GM23338 (cell line): Measurements from ENCODE around the gene ID2. TPM values are rescaled to one million over a fixed set of nuclear protein-coding genes. Genes with fewer than 3 reads are reported as not detected.

Experiments used
- ATAC-seq: fragments of 200-7000 bp; cut with Tn5 transposase; 3 replicates; pipeline ENCODE4 v1.9.1; 2020
- DNase-seq: peaks from one replicate; pipeline ENCODE4 v3.0.0-alpha.2; 2015; ENCODE audit warnings: low spot score
- H2AFZ ChIP-seq: fragments of 200-600 bp; sonication (generic); 2 replicates; pipeline ENCODE4 v1.8.0; 2016; ENCODE audit warnings: antibody characterized with exemption, mild to moderate bottlenecking, moderate library complexity
- H3F3A ChIP-seq: fragments of 200-600 bp; sonication (generic); replicated peaks from 2 replicates; pipeline ENCODE4 v1.8.0; 2017; ENCODE audit warnings: antibody characterized with exemption, mixed run types, low read depth
- H3K27ac ChIP-seq: fragments of 200-600 bp; sonication (generic); 2 replicates; pipeline ENCODE4 v1.6.1; 2016; ENCODE audit warnings: low read depth
- H3K27me3 ChIP-seq: fragments of 200-600 bp; sonication (generic); 2 replicates; pipeline ENCODE4 v1.8.0; 2016; ENCODE audit warnings: mild to moderate bottlenecking, mixed run types, moderate library complexity; ENCODE audit not compliant: insufficient read depth
- H3K36me3 ChIP-seq: fragments of 200-600 bp; sonication (generic); 2 replicates; pipeline ENCODE4 v1.8.0; 2016; ENCODE audit warnings: mild to moderate bottlenecking; ENCODE audit not compliant: insufficient read depth
- H3K4me1 ChIP-seq: fragments of 200-600 bp; sonication (generic); 2 replicates; pipeline ENCODE4 v1.8.0; 2016; ENCODE audit warnings: mild to moderate bottlenecking, moderate library complexity; ENCODE audit not compliant: insufficient read depth
- H3K4me2 ChIP-seq: fragments of 200-600 bp; sonication (generic); 2 replicates; pipeline ENCODE4 v1.7.1; 2017; ENCODE audit warnings: mixed run types
- H3K4me3 ChIP-seq: fragments of 200-600 bp; sonication (generic); 2 replicates; pipeline ENCODE4 v1.6.1; 2016; ENCODE audit warnings: mixed run types
- H3K79me2 ChIP-seq: fragments of 200-600 bp; sonication (generic); replicated peaks from 2 replicates; pipeline ENCODE4 v1.8.0; 2017; ENCODE audit warnings: mild to moderate bottlenecking; ENCODE audit not compliant: insufficient read depth
- H3K9me2 ChIP-seq: fragments of 200-600 bp; sonication (generic); 2 replicates; pipeline ENCODE4 v1.8.0; 2017; ENCODE audit not compliant: insufficient read depth
- H4K20me1 ChIP-seq: fragments of 200-600 bp; sonication (generic); replicated peaks from 2 replicates; pipeline ENCODE4 v1.8.0; 2017; ENCODE audit warnings: mild to moderate bottlenecking; ENCODE audit not compliant: insufficient read depth
- H3K27ac Mint-ChIP-seq: 2 replicates; pipeline ENCODE4 v1.8.0; 2020; ENCODE audit warnings: inconsistent platforms, mild to moderate bottlenecking, moderate library complexity, mixed read lengths
- H3K27me3 Mint-ChIP-seq: 3 replicates; pipeline ENCODE4 v1.8.0; 2022; ENCODE audit warnings: low read depth, mild to moderate bottlenecking, moderate library complexity, mixed read lengths, inconsistent platforms; ENCODE audit not compliant: insufficient read depth, poor library complexity
- H3K36me3 Mint-ChIP-seq: 3 replicates; pipeline ENCODE4 v1.8.0; 2021; ENCODE audit warnings: low read depth, mild to moderate bottlenecking, inconsistent platforms, moderate library complexity, mixed read lengths
- H3K4me1 Mint-ChIP-seq: 3 replicates; pipeline ENCODE4 v1.8.0; 2020; ENCODE audit warnings: mild to moderate bottlenecking, inconsistent platforms, mixed read lengths
- H3K4me3 Mint-ChIP-seq: 3 replicates; pipeline ENCODE4 v1.8.0; 2021; ENCODE audit warnings: moderate library complexity, mild to moderate bottlenecking, inconsistent platforms, mixed read lengths
- H3K9me3 Mint-ChIP-seq: 3 replicates; pipeline ENCODE4 v1.8.0; 2020; ENCODE audit warnings: moderate library complexity, mild to moderate bottlenecking, inconsistent platforms, mixed read lengths
- CREB1 ChIP-seq: fragments of 250-450 bp; sonication (Bioruptor Pico); IDR thresholded peaks from 2 replicates; pipeline ENCODE4 v1.5.0; 2020; ENCODE audit warnings: low read depth, mild to moderate bottlenecking, moderate library complexity
- EZH2 ChIP-seq: fragments of 200-600 bp; sonication (generic); IDR thresholded peaks from one replicate; pipeline ENCODE4 v1.8.0; 2017; ENCODE audit warnings: antibody characterized with exemption, mild to moderate bottlenecking, low read depth; ENCODE audit not compliant: unreplicated experiment
- POLR2AphosphoS5 ChIP-seq: IDR thresholded peaks from 2 replicates; pipeline ENCODE4 v1.6.1; 2016; ENCODE audit warnings: antibody characterized with exemption, low read depth
- STAT1 ChIP-seq: IDR thresholded peaks from one replicate; pipeline ENCODE4 v1.6.1; 2016; ENCODE audit warnings: antibody characterized with exemption; ENCODE audit not compliant: unreplicated experiment
- ZNF114 ChIP-seq: fragments of 250-450 bp; sonication (Bioruptor Pico); IDR thresholded peaks from 2 replicates; pipeline ENCODE4 v1.5.0; 2020; ENCODE audit warnings: mild to moderate bottlenecking, moderate library complexity
- ZNF331 ChIP-seq: fragments of 250-450 bp; sonication (Bioruptor Pico); IDR thresholded peaks from 2 replicates; pipeline ENCODE4 v1.5.0; 2020; ENCODE audit warnings: low read depth, mild to moderate bottlenecking, moderate library complexity
- polyA plus RNA-seq: library from polyadenylated mRNA; unstranded; fragments of >200 nt; fragmentation: Nextera tagmentation; extraction: Ambion mirVana; gene quantifications from 2 replicates; pipeline ENCODE4 v1.2.1, GENCODE V29; 2016
- total RNA-seq: library from RNA; depleted of rRNA; stranded (reverse); fragments of >200 nt; shearing (Covaris generic); gene quantifications from 2 replicates; pipeline ENCODE4 v1.2.3, GENCODE V29; 2014
- TF ChIP-seq, protein P1 (sequence below): IDR thresholded peaks from 2 replicates; pipeline ENCODE4 v1.6.1; 2016; ENCODE audit warnings: antibody characterized with exemption
- TF ChIP-seq, protein P2 (sequence below), 2 experiments: fragments of 200-600 bp in 1 of 2; sonication (generic) in 1 of 2; conservative IDR thresholded peaks; 2 replicates each; pipeline versions ENCODE4 v1.5.1 to v1.6.1; 2016 to 2017; ENCODE audit warnings: antibody characterized with exemption in 2 of 2, low read depth in 2 of 2, mild to moderate bottlenecking in 2 of 2, moderate library complexity in 1 of 2
- TF ChIP-seq, protein P3 (sequence below): fragments of 250-450 bp; sonication (Bioruptor Pico); IDR thresholded peaks from 2 replicates; pipeline ENCODE4 v1.5.0; 2020; ENCODE audit warnings: mild to moderate bottlenecking, moderate library complexity

Gene ID2
- total and polyA plus RNA-seq, 2 experiments from 2014 or later, result 87.0 to 110 TPM

DNA sequence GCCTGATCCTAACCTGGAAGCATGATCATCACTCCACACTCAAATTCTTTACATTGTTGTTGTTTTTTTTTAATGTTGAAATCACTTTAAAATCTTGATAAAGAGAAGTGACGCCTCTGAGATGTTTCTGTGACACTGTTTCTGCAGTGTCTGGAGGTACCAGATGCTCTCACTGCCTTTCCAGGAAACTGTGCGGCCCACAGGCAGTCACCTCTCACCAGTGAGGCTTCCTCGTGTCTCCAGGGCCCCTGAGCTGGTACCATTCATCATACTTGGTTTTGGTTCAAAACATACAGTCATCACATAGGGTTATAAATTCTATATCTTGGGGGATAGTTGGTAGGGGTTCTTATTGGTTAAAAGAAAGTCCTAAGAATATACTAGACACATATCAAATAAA, 10.1 kb upstream of the ID2 start (continued):
- TF ChIP-seq, protein P1, sequence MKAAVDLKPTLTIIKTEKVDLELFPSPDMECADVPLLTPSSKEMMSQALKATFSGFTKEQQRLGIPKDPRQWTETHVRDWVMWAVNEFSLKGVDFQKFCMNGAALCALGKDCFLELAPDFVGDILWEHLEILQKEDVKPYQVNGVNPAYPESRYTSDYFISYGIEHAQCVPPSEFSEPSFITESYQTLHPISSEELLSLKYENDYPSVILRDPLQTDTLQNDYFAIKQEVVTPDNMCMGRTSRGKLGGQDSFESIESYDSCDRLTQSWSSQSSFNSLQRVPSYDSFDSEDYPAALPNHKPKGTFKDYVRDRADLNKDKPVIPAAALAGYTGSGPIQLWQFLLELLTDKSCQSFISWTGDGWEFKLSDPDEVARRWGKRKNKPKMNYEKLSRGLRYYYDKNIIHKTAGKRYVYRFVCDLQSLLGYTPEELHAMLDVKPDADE, result no peak
- TF ChIP-seq STAT1, result no peak
- TF ChIP-seq EZH2, result no peak
- no peak for TF ChIP-seq ZNF331

DNA sequence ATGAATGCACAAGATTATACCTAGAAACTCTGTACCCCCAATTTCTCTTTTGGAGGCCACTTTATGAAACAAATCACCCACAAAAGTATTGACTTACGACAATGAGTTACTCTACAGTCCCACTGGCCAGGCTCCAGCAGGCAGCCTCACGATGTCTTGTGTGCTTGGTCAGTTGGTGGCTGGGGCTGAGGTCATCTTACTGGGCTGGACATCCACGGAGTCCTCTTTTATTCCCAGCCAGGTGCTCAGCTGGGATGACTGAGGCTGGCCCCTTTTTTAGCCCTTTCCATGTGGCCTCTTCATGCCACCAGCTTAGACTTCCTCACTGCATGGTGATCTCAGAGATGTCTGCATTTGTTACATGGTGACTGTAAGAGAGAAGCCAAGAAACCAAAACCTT, 8.9 kb upstream of the ID2 start:
- peaks cover 48% of the 10 kb centered on the region for H3K27me3 ChIP-seq
- no peak overlapping the region for H3K4me2 ChIP-seq
- H3K27ac ChIP-seq, result no peak overlapping the region
- ATAC-seq (no peak), DNase-seq (no peak)
- no peaks in the 10 kb centered on the region; the same call in 1 of the 2 replicates for H3K36me3 ChIP-seq
- H2AFZ ChIP-seq, result no peak overlapping the region
- H3K9me2 ChIP-seq, result peaks cover 5% of the 10 kb centered on the region
- H3K27me3 Mint-ChIP-seq, result peaks cover 36% of the 10 kb centered on the region
- no peaks in the 10 kb centered on the region for H3K79me2 ChIP-seq
- H4K20me1 ChIP-seq, result no peaks in the 10 kb centered on the region
- peaks cover 21% of the 10 kb centered on the region for H3K36me3 Mint-ChIP-seq
- peaks cover 14% of the 10 kb centered on the region for H3K4me1 Mint-ChIP-seq
- peaks cover 28% of the 10 kb centered on the region for H3K9me3 Mint-ChIP-seq
- H3K4me3 Mint-ChIP-seq, result no peak overlapping the region
- H3K4me3 ChIP-seq, result no peak overlapping the region
- no peaks in the 10 kb centered on the region for H3F3A ChIP-seq
- TF ChIP-seq POLR2AphosphoS5 (no peak), ZNF114 (CRISPR knock-in tag) (no peak), ZNF331 (no peak), CREB1 (CRISPR knock-in tag) (no peak)
- TF ChIP-seq, protein P2, sequence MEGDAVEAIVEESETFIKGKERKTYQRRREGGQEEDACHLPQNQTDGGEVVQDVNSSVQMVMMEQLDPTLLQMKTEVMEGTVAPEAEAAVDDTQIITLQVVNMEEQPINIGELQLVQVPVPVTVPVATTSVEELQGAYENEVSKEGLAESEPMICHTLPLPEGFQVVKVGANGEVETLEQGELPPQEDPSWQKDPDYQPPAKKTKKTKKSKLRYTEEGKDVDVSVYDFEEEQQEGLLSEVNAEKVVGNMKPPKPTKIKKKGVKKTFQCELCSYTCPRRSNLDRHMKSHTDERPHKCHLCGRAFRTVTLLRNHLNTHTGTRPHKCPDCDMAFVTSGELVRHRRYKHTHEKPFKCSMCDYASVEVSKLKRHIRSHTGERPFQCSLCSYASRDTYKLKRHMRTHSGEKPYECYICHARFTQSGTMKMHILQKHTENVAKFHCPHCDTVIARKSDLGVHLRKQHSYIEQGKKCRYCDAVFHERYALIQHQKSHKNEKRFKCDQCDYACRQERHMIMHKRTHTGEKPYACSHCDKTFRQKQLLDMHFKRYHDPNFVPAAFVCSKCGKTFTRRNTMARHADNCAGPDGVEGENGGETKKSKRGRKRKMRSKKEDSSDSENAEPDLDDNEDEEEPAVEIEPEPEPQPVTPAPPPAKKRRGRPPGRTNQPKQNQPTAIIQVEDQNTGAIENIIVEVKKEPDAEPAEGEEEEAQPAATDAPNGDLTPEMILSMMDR (conservative IDR thresholded peaks at IDR 0.05; ENCODE audit: low read depth in 2 of 2), result no peak
- TF ChIP-seq, protein P3, sequence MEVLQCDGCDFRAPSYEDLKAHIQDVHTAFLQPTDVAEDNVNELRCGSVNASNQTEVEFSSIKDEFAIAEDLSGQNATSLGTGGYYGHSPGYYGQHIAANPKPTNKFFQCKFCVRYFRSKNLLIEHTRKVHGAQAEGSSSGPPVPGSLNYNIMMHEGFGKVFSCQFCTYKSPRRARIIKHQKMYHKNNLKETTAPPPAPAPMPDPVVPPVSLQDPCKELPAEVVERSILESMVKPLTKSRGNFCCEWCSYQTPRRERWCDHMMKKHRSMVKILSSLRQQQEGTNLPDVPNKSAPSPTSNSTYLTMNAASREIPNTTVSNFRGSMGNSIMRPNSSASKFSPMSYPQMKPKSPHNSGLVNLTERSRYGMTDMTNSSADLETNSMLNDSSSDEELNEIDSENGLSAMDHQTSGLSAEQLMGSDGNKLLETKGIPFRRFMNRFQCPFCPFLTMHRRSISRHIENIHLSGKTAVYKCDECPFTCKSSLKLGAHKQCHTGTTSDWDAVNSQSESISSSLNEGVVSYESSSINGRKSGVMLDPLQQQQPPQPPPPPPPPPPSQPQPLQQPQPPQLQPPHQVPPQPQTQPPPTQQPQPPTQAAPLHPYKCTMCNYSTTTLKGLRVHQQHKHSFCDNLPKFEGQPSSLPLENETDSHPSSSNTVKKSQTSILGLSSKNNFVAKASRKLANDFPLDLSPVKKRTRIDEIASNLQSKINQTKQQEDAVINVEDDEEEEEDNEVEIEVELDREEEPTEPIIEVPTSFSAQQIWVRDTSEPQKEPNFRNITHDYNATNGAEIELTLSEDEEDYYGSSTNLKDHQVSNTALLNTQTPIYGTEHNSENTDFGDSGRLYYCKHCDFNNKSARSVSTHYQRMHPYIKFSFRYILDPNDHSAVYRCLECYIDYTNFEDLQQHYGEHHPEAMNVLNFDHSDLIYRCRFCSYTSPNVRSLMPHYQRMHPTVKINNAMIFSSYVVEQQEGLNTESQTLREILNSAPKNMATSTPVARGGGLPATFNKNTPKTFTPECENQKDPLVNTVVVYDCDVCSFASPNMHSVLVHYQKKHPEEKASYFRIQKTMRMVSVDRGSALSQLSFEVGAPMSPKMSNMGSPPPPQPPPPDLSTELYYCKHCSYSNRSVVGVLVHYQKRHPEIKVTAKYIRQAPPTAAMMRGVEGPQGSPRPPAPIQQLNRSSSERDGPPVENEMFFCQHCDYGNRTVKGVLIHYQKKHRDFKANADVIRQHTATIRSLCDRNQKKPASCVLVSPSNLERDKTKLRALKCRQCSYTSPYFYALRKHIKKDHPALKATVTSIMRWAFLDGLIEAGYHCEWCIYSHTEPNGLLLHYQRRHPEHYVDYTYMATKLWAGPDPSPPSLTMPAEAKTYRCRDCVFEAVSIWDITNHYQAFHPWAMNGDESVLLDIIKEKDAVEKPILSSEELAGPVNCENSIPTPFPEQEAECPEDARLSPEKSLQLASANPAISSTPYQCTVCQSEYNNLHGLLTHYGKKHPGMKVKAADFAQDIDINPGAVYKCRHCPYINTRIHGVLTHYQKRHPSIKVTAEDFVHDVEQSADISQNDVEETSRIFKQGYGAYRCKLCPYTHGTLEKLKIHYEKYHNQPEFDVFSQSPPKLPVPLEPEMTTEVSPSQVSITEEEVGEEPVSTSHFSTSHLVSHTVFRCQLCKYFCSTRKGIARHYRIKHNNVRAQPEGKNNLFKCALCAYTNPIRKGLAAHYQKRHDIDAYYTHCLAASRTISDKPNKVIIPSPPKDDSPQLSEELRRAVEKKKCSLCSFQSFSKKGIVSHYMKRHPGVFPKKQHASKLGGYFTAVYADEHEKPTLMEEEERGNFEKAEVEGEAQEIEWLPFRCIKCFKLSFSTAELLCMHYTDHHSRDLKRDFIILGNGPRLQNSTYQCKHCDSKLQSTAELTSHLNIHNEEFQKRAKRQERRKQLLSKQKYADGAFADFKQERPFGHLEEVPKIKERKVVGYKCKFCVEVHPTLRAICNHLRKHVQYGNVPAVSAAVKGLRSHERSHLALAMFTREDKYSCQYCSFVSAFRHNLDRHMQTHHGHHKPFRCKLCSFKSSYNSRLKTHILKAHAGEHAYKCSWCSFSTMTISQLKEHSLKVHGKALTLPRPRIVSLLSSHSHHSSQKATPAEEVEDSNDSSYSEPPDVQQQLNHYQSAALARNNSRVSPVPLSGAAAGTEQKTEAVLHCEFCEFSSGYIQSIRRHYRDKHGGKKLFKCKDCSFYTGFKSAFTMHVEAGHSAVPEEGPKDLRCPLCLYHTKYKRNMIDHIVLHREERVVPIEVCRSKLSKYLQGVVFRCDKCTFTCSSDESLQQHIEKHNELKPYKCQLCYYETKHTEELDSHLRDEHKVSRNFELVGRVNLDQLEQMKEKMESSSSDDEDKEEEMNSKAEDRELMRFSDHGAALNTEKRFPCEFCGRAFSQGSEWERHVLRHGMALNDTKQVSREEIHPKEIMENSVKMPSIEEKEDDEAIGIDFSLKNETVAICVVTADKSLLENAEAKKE, result no peak
- TF ChIP-seq, protein P1, result no peak
- peaks cover 15% of the 10 kb centered on the region for H3K4me1 ChIP-seq
- H3K27ac Mint-ChIP-seq, result no peak overlapping the region
